Mucosa of descending colon (tissue), 3 donors: Measurements from ENCODE around the gene NRN1L. TPM values are rescaled to one million over a fixed set of nuclear protein-coding genes. Genes with fewer than 3 reads are reported as not detected.
"Not testable (repeated sequence)": the region's sequence is repeated elsewhere in the genome, so short reads cannot be mapped to it uniquely, and the experiment has no call there.

Experiments
- ATAC-seq: fragments of 200-7000 bp; cut with Tn5 transposase; one replicate; pipeline ENCODE4 v1.9.1; 2020; ENCODE audit warnings: mild to moderate bottlenecking, moderate library complexity
- DNase-seq, 3 donors: peaks; one replicate each; pipeline ENCODE4 v3.0.0-alpha.2; 2020
- H3K36me3 ChIP-seq: fragments of 200-600 bp; one replicate; pipeline ENCODE4 v1.8.0; 2021; ENCODE audit warnings: low read depth, mild to moderate bottlenecking
- H3K4me1 ChIP-seq: fragments of 200-600 bp; one replicate; pipeline ENCODE4 v1.8.0; 2021; ENCODE audit warnings: low read depth, mild to moderate bottlenecking
- H3K4me3 ChIP-seq: fragments of 200-600 bp; one replicate; pipeline ENCODE4 v1.8.0; 2021; ENCODE audit warnings: mild to moderate bottlenecking
- H3K9me3 ChIP-seq: fragments of 200-600 bp; one replicate; pipeline ENCODE4 v1.8.0; 2021; ENCODE audit warnings: mild to moderate bottlenecking
- CTCF ChIP-seq: fragments of 200-600 bp; IDR thresholded peaks from one replicate; pipeline ENCODE4 v1.8.0; 2022; ENCODE audit warnings: antibody characterized with exemption, mild to moderate bottlenecking
- intact Hi-C, 2 donors: fragments of 100-400 bp; cut with DNase I in 1 of 2; cut with micrococcal nuclease in 1 of 2; formaldehyde crosslinking; loops; one replicate each; pipeline versions ENCODE4 v1.11.0 to v1.11.1; 2022; cut with DNase I, micrococcal nuclease
- total RNA-seq, 3 donors: library from RNA; stranded (reverse); fragmentation: NEBNext Ultra II Directional in 2 of 3; extraction: Animal tissue kit (Norgen Biotek cat#: 25700) in 2 of 3; gene quantifications; one replicate each; pipeline versions ENCODE4 v1.2.1 to v1.2.4, GENCODE V29; 2021 to 2023
- donor health status: DM: no; HTN: no; CAD: no; lungs with moderate emphysema.
- donor health status: DM: no; HTN: no; CAD: no.
- donor health status: DM: no; HTN: yes; CAD: no.

Gene NRN1L
- total RNA-seq, 3 donors from 2014 or later = 0.49 to 0.99 TPM; not detected in 1

- ATAC-seq (peak; percentile 32), DNase-seq (no peak)
- Histone ChIP-seq H3K4me3 (no peak overlapping the region), H3K4me1 (peaks cover 8% of the 10 kb centered on the region), H3K9me3 (no peaks in the 10 kb centered on the region), H3K36me3 (no peaks in the 10 kb centered on the region)
- TF ChIP-seq CTCF = no peak
- intact Hi-C loops = no loop called here
These were observed 21.8 kb upstream of the NRN1L start for GRCh38 chr16:67862623-67863583.

- H3K36me3 ChIP-seq, intact Hi-C loops, DNase-seq, H3K9me3 ChIP-seq, H3K4me3 ChIP-seq, H3K4me1 ChIP-seq, ATAC-seq: not testable (repeated sequence)
These were observed 20.6 kb upstream of the NRN1L start for GRCh38 chr16:67864044-67864443.

GRCh38 chr16:67864594-67864993 is 20.1 kb upstream of the NRN1L start:
- ATAC-seq = no peak
- Histone ChIP-seq H3K36me3 (no peaks in the 10 kb centered on the region), H3K4me1 (no peaks in the 10 kb centered on the region), H3K4me3 (no peak overlapping the region), H3K9me3 (no peaks in the 10 kb centered on the region)
- intact Hi-C loops = no loop called here
- no peak for DNase-seq
- no peak for TF ChIP-seq CTCF

GRCh38 chr16:67865318-67865717 is 19.4 kb upstream of the NRN1L start:
- TF ChIP-seq CTCF = no peak
- Histone ChIP-seq H3K4me3 (no peak overlapping the region), H3K9me3 (no peaks in the 10 kb centered on the region), H3K4me1 (no peaks in the 10 kb centered on the region), H3K36me3 (no peaks in the 10 kb centered on the region)
- peak in 1 of 3 donors; percentile 36 for DNase-seq
- intact Hi-C loops = no loop called here
- peak; percentile 72 for ATAC-seq

GRCh38 chr16:67868290-67868689 is 16.4 kb upstream of the NRN1L start:
- no peaks in the 10 kb centered on the region for H3K9me3 ChIP-seq
- TF ChIP-seq CTCF = no peak
- intact Hi-C loops = no loop called here
- H3K36me3 ChIP-seq = no peaks in the 10 kb centered on the region
- no peak overlapping the region for H3K4me3 ChIP-seq
- H3K4me1 ChIP-seq = no peaks in the 10 kb centered on the region
- DNase-seq (no peak), ATAC-seq (no peak)

- DNase-seq = no peak
- H3K9me3 ChIP-seq = no peaks in the 10 kb centered on the region
- no peak for TF ChIP-seq CTCF
- no peak for ATAC-seq
- no peaks in the 10 kb centered on the region for H3K36me3 ChIP-seq
- peaks cover 6% of the 10 kb centered on the region for H3K4me1 ChIP-seq
- intact Hi-C loops = no loop called here
- no peak overlapping the region for H3K4me3 ChIP-seq
These were observed 15.0 kb upstream of the NRN1L start for GRCh38 chr16:67869653-67870052.
